NT2/D1 (cell line): ENCODE measurements around the gene DHX36.
A peak's percentile ranks its signal among the peaks of the same experiment; 100 is the strongest.

Experiments used
- DNase-seq: peaks from one replicate; pipeline ENCODE4 v3.0.0-alpha.2; 2011; ENCODE audit warnings: low read depth, low spot score
- H3K27me3 ChIP-seq: 2 replicates; pipeline ENCODE4 v1.6.0; 2011; ENCODE audit warnings: mild to moderate bottlenecking; ENCODE audit not compliant: insufficient read length, insufficient read depth
- H3K36me3 ChIP-seq: 2 replicates; pipeline ENCODE4 v1.6.1; 2011; ENCODE audit warnings: mild to moderate bottlenecking, low read length, mixed read lengths; ENCODE audit not compliant: insufficient read depth, insufficient read length
- H3K4me1 ChIP-seq: 2 replicates; pipeline ENCODE4 v1.5.1; 2011; ENCODE audit not compliant: insufficient read depth, insufficient read length
- H3K4me3 ChIP-seq: 2 replicates; pipeline ENCODE4 v1.5.1; 2011; ENCODE audit warnings: low read depth; ENCODE audit not compliant: insufficient read length
- H3K9ac ChIP-seq: 2 replicates; pipeline ENCODE4 v1.6.0; 2011; ENCODE audit warnings: low read depth; ENCODE audit not compliant: insufficient read length
- H3K9me3 ChIP-seq: 2 replicates; pipeline ENCODE4 v1.5.1; 2011; ENCODE audit warnings: mild to moderate bottlenecking, low read length; ENCODE audit not compliant: insufficient read depth
- SUZ12 ChIP-seq: IDR thresholded peaks from 2 replicates; pipeline ENCODE4 v1.6.1; 2011; ENCODE audit not compliant: insufficient read length, insufficient read depth; ENCODE audit errors: extremely low read depth
- YY1 ChIP-seq: IDR thresholded peaks from 2 replicates; pipeline ENCODE4 v1.6.1; 2011; ENCODE audit not compliant: insufficient read length, insufficient read depth
- ZNF274 ChIP-seq: IDR thresholded peaks from 2 replicates; pipeline ENCODE4 v1.6.1; 2011; ENCODE audit warnings: mild to moderate bottlenecking, low read depth, low read length

The DHX36 gene, protein sequence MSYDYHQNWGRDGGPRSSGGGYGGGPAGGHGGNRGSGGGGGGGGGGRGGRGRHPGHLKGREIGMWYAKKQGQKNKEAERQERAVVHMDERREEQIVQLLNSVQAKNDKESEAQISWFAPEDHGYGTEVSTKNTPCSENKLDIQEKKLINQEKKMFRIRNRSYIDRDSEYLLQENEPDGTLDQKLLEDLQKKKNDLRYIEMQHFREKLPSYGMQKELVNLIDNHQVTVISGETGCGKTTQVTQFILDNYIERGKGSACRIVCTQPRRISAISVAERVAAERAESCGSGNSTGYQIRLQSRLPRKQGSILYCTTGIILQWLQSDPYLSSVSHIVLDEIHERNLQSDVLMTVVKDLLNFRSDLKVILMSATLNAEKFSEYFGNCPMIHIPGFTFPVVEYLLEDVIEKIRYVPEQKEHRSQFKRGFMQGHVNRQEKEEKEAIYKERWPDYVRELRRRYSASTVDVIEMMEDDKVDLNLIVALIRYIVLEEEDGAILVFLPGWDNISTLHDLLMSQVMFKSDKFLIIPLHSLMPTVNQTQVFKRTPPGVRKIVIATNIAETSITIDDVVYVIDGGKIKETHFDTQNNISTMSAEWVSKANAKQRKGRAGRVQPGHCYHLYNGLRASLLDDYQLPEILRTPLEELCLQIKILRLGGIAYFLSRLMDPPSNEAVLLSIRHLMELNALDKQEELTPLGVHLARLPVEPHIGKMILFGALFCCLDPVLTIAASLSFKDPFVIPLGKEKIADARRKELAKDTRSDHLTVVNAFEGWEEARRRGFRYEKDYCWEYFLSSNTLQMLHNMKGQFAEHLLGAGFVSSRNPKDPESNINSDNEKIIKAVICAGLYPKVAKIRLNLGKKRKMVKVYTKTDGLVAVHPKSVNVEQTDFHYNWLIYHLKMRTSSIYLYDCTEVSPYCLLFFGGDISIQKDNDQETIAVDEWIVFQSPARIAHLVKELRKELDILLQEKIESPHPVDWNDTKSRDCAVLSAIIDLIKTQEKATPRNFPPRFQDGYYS

DNA sequence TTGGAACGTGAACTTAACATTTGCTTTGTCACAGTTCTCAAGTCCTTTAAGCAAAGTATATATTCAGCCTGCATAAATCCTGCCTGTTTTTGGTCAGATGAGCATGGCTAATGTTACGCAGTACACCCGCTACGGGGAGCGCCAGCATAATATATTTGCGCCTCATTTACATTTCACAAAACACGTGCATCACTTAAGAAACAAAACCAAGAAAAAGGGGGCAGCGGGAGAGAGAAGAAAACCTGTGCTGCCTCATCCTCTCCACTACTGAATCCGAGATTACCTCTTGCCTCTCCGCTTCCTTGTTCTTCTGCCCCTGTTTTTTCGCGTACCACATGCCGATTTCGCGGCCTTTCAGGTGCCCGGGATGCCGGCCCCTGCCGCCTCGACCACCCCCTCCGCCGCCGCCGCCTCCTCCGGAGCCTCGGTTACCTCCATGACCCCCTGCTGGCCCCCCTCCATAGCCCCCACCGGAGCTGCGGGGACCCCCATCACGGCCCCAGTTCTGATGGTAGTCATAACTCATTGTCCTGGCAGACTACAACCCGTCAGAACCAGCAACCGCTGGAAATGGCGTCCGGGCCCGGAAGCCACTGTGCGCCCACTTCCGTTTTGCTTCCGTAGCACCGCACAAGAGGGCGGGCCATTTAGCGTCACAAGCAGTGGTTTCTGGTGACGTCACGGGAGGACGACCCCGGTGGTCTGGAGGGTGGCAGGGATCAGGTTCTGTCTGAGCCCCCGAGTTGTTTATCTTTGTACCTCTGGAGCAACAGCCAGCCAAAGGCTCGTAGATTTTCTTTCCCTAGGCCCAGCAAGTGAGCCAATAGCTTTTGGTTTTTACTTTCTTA is at the start of gene DHX36:
DHX36 (minus strand) TSS at position 597 of the 848 bp plus-strand sequence; CDS start at position 526, 71 bp downstream.
- Histone ChIP-seq H3K27me3 (no peaks in the 10 kb centered on the region), H3K4me1 (no peaks in the 10 kb centered on the region), H3K9me3 (no peaks in the 10 kb centered on the region), H3K36me3 (peaks cover 12% of the 10 kb centered on the region), H3K4me3 (peak within 1 kb of the TSS; percentile 94), H3K9ac (peak within 1 kb of the TSS; percentile 91)
- DNase-seq = peak; percentile 86
- TF ChIP-seq YY1 (peak; percentile 74), ZNF274 (no peak), SUZ12 (no peak)

DNA sequence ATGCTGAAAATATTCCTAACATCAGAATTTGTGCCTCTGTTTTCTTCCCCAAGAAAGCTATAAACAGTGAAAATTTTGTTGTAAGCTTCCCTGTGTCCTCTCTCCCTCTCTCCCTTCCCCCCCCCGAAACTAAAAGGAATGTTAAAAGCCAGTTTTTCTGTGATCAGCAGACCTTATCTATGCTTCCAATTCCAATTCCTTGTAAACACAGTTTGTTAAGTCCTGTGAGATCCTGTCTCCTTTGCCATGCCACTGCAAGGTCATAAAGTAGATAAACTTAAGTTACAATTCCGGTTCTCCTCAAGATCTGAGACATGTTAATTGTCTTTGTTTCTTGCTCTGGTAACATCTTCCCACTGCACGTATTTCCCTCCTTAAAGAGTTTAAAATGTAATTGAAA is 42.9 kb upstream of the DHX36 start:
- no peak overlapping the region for H3K9ac ChIP-seq
- H3K4me3 ChIP-seq = no peak overlapping the region
- H3K27me3 ChIP-seq = no peaks in the 10 kb centered on the region
- no peaks in the 10 kb centered on the region for H3K36me3 ChIP-seq
- no peak for DNase-seq
- H3K9me3 ChIP-seq = peaks cover 18% of the 10 kb centered on the region; the same call in 1 of the 2 replicates
- H3K4me1 ChIP-seq = no peaks in the 10 kb centered on the region
- TF ChIP-seq ZNF274 = no peak
- no peak for TF ChIP-seq YY1
- TF ChIP-seq SUZ12 = no peak

DNA sequence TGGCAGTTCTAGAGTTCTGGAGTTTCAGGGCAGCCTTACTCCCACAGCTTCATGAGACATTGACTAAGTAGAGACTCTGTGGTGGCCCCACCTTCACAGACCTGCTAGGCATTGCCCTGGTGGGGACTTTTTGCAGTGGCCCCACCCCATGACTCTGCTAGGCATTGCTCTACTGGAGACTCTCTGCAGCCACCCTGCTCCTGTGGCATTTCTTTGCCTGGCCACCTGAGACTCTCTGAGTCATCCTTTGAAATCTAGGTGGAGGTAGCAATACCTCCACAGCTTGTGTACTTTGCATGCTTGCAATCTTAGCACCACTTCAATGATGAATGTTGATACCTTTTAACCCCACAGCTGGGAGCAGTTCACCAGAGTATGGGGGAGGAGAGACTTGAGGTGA is 40.6 kb upstream of the DHX36 start:
- Histone ChIP-seq H3K27me3 (no peaks in the 10 kb centered on the region), H3K9ac (no peak overlapping the region), H3K9me3 (peaks cover 18% of the 10 kb centered on the region; the same call in 1 of the 2 replicates), H3K36me3 (no peaks in the 10 kb centered on the region), H3K4me3 (no peak overlapping the region), H3K4me1 (no peaks in the 10 kb centered on the region)
- DNase-seq = no peak
- TF ChIP-seq YY1 (no peak), ZNF274 (no peak), SUZ12 (no peak)

DNA sequence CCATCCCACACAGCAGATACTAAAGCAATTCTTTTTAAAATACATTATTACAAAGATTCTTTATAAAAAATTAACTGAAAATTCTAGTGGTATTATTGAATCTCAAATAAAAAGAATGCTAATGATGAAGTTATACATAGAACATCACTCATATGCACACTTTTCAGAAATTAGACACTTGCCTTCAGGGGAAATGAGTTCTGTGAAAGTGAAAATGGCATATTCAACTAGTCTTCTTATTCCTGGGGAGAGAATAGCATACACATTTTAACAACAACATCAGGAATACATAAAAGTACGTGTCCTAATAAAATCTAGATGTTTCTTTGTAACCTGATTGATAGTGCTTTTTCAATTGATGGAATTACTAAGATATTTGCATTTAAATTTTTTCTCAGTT is 36.8 kb upstream of the DHX36 start:
- no peak for DNase-seq
- TF ChIP-seq ZNF274 = no peak
- TF ChIP-seq SUZ12 = no peak
- no peak for TF ChIP-seq YY1
- H3K36me3 ChIP-seq = no peaks in the 10 kb centered on the region
- no peak overlapping the region for H3K9ac ChIP-seq
- H3K4me3 ChIP-seq = no peak overlapping the region
- no peaks in the 10 kb centered on the region for H3K27me3 ChIP-seq
- H3K9me3 ChIP-seq = peaks cover 18% of the 10 kb centered on the region; the same call in 1 of the 2 replicates
- H3K4me1 ChIP-seq = no peaks in the 10 kb centered on the region

DNA sequence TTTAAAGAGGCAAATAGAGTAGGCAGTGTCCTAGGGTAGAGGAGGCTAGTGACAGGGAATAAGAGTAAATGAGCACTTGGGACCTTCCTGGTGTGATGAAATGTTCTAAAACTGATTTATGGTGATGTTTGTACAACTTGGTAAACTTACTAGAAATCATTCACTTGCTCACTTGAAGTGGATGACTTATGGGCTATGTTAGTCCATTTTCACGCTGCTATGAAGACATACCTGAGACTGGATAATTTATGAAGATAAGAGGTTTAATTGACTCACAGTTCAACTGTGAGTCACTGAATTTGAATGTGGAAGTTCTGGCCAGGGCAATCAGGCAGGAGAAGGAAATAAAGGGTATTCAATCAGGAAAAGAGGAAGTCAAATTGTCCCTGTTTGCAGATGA is 31.7 kb upstream of the DHX36 start:
- no peaks in the 10 kb centered on the region for H3K27me3 ChIP-seq
- no peak for DNase-seq
- H3K9ac ChIP-seq = no peak overlapping the region
- no peaks in the 10 kb centered on the region for H3K9me3 ChIP-seq
- no peaks in the 10 kb centered on the region for H3K4me1 ChIP-seq
- H3K36me3 ChIP-seq = no peaks in the 10 kb centered on the region
- no peak overlapping the region for H3K4me3 ChIP-seq
- no peak for TF ChIP-seq ZNF274
- no peak for TF ChIP-seq YY1
- TF ChIP-seq SUZ12 = no peak

DNA sequence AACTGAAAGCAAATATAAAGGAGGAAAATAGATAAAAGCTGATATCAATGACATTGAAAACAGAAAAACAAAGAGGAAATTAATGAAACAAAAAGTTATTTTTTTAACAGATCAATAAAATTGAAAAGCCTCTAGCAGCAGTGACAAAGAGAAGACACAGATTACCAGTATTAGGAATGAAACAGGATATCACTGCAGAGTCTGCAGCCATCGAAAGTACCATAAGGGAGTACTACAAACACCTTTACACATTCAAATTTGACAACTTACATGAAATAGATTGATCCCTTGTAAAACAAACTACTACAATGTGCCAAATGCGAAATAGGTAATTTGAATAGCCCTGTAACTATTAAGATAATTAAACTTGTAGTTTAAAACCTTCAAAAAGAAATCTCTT is 24.9 kb upstream of the DHX36 start:
- Histone ChIP-seq H3K9me3 (no peaks in the 10 kb centered on the region), H3K4me3 (no peak overlapping the region), H3K27me3 (no peaks in the 10 kb centered on the region), H3K36me3 (no peaks in the 10 kb centered on the region), H3K4me1 (no peaks in the 10 kb centered on the region), H3K9ac (no peak overlapping the region)
- no peak for DNase-seq
- TF ChIP-seq YY1 = no peak
- TF ChIP-seq SUZ12 = no peak
- TF ChIP-seq ZNF274 = no peak
